ENCODE measurements around the gene KCNQ1.

DNA sequence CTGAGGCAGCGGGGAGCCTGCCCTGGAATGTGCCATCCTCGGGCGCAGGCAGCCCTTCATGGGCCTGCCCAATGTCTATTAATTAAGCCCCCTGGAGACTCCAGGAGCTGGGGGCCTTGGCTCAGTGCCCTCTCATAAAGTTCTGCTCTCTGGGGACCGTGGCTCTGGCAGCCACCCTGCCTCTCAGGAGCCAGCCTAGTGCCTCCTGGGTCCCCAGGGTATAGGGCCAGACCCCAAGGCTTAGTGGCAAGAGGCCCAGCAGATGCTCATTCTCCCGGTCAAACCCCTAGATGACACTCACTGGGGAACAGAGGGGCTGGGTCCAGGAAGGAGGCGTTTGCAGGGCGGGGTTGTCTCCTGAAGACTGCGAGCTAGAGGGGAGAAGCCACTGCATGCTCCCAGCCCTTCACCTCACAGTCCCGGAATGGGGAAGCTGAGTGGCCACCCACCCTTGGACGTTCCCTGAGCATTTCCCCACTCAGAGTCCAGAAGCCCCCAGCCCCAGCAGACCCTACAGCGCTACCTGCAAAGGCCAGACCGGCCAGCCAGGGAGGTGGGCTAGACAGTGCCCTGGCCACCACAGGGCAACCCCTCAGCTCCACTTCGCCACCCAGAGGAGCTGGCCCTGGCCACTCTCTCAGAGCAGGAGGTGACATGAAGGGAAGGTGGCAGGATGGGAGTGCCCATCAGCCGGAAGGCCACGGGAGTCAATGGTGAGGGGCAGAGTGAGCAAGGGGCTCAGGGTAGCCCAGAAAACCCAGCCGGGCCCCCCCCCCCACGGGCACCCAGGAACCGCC lies 357.8 kb downstream of the KCNQ1 start:
- TF ChIP-seq POLR2AphosphoS5 (IDR thresholded peaks at IDR 0.05; ENCODE audit: low read depth, low read length) (no peak), POLR2A (IDR thresholded peaks at IDR 0.05; ENCODE audit: low read depth, low read length) (no peak), TAF1 (IDR thresholded peaks at IDR 0.05; ENCODE audit: low read depth, low read length) (no peak), SPI1 (IDR thresholded peaks at IDR 0.05; ENCODE audit: low read depth, low read length) (no peak), PAX5 (IDR thresholded peaks at IDR 0.05; ENCODE audit: insufficient read depth, low read length, severe bottlenecking) (no peak)

All from GM12891 (cell line).